Neural crest cell (in vitro differentiated cells): ENCODE measurements around the gene RALGAPA1. TPM values are rescaled to one million over a fixed set of nuclear protein-coding genes. Genes with fewer than 3 reads are reported as not detected.

Experiments used
- DNase-seq: peaks from one replicate; pipeline ENCODE4 v3.0.0; 2021; ENCODE audit warnings: low read depth, mixed read lengths, low spot score
- H3K27ac Mint-ChIP-seq: one replicate; pipeline ENCODE4 v1.8.0; 2021; ENCODE audit warnings: mild to moderate bottlenecking, mixed read lengths; ENCODE audit not compliant: unreplicated experiment
- H3K27me3 Mint-ChIP-seq: 2 replicates; pipeline ENCODE4 v1.8.0; 2021; ENCODE audit warnings: low read depth, mild to moderate bottlenecking, mixed read lengths
- H3K36me3 Mint-ChIP-seq: 2 replicates; pipeline ENCODE4 v1.8.0; 2021; ENCODE audit warnings: low read depth, mild to moderate bottlenecking, mixed read lengths
- H3K4me1 Mint-ChIP-seq: 2 replicates; pipeline ENCODE4 v1.8.0; 2021; ENCODE audit warnings: mixed read lengths
- H3K4me3 Mint-ChIP-seq: one replicate; pipeline ENCODE4 v1.8.0; 2021; ENCODE audit warnings: mild to moderate bottlenecking, mixed read lengths
- H3K9me3 Mint-ChIP-seq: 2 replicates; pipeline ENCODE4 v1.8.0; 2021; ENCODE audit warnings: mixed read lengths
- total RNA-seq: library from RNA; stranded (reverse); gene quantifications from 2 replicates; pipeline ENCODE4 v1.2.1, GENCODE V29; 2021
- TF ChIP-seq, protein P1 (sequence below): fragments of 200-600 bp; sonication (generic); conservative IDR thresholded peaks from 2 replicates; pipeline ENCODE4 v1.5.0; 2021; ENCODE audit warnings: antibody characterized with exemption, mild to moderate bottlenecking

RALGAPA1 gene
- total RNA-seq, 1 donor from 2014 or later, result 46.0 TPM

DNA sequence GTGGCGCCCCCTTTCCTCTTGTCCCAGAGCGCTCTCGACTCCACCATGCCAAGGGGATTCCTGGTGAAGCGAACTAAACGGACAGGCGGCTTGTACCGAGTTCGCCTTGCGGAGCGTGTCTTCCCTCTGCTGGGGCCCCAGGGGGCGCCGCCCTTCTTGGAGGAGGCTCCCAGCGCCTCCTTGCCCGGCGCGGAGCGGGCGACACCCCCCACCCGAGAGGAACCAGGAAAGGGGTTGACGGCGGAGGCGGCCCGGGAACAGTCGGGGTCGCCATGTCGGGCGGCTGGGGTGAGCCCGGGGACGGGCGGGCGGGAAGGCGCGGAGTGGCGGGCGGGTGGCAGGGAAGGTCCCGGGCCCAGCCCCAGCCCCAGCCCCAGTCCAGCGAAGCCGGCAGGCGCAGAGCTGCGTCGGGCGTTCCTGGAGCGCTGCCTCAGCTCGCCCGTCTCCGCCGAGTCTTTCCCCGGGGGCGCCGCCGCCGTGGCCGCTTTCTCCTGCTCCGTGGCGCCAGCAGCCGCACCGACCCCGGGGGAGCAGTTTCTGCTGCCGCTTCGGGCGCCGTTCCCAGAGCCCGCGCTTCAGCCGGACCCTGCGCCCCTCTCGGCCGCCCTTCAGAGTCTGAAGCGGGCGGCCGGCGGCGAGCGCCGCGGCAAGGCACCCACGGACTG lies 274.8 kb downstream of the RALGAPA1 start:
- H3K9me3 Mint-ChIP-seq, result no peaks in the 10 kb centered on the region
- peak overlapping the region; percentile 80 for H3K4me3 Mint-ChIP-seq
- no peak for DNase-seq
- H3K27me3 Mint-ChIP-seq, result peaks cover 81% of the 10 kb centered on the region
- TF ChIP-seq, protein P1, sequence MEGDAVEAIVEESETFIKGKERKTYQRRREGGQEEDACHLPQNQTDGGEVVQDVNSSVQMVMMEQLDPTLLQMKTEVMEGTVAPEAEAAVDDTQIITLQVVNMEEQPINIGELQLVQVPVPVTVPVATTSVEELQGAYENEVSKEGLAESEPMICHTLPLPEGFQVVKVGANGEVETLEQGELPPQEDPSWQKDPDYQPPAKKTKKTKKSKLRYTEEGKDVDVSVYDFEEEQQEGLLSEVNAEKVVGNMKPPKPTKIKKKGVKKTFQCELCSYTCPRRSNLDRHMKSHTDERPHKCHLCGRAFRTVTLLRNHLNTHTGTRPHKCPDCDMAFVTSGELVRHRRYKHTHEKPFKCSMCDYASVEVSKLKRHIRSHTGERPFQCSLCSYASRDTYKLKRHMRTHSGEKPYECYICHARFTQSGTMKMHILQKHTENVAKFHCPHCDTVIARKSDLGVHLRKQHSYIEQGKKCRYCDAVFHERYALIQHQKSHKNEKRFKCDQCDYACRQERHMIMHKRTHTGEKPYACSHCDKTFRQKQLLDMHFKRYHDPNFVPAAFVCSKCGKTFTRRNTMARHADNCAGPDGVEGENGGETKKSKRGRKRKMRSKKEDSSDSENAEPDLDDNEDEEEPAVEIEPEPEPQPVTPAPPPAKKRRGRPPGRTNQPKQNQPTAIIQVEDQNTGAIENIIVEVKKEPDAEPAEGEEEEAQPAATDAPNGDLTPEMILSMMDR, result peak; percentile 42
- H3K36me3 Mint-ChIP-seq, result no peaks in the 10 kb centered on the region
- H3K27ac Mint-ChIP-seq, result no peak overlapping the region
- peaks cover 8% of the 10 kb centered on the region for H3K4me1 Mint-ChIP-seq

DNA sequence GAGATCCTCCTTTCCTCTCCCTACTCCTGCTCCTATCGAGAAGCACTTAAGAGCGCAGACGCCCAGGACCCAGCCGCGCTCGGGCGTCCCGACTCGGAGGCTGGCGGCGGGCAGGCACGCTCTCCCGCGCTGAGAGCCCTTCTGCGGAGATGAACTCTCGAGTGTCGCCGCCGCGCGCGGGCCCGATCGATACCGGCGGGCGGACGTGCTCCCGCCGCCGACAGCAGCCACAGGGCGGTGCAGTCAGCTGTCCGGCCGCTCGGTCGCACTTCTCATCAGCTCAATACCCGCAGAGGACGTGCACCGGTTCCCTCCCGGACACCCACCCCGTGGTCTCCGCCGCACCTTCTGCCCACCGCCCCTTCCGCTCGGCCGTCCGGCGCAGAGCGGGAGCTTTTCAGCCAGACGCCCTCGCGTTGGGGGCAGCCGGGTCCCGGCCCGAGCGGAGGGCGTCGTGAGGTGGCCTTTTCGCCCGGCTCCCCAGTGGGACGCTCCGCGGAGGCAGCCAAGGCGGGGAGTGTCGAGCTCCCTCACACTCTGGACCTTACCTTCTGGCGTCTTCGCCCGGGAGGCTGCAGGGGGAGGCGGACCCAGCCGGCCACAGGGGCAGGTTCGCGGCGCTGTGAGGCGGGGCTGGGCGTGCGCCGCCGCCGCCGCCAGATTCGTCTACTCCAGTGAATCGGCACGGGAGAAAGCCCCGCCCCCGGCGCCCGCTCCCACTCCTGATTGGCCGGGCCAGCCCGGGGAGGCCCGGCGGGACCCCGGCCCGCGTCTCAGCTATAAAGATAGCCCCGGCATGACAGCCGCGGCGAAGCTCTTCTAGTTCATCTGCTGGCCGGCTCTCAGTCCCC lies 275.5 kb downstream of the RALGAPA1 start, which contains the start of gene INSM2:
Gene INSM2, plus strand, starts transcription at position 808 of the 851 bp plus-strand sequence. CDS start 89 bp downstream, outside the sequence.
- peaks cover 89% of the 10 kb centered on the region for H3K27me3 Mint-ChIP-seq
- peak; percentile 86 for DNase-seq
- no peaks in the 10 kb centered on the region for H3K9me3 Mint-ChIP-seq

GRCh38 chr14:35532783-35533356 lies 276.2 kb downstream of the RALGAPA1 start:
- Mint-ChIP-seq H3K27me3 (peaks cover 91% of the 10 kb centered on the region), H3K36me3 (no peaks in the 10 kb centered on the region), H3K4me1 (peaks cover 8% of the 10 kb centered on the region), H3K4me3 (peak overlapping the region; percentile 65), H3K9me3 (no peaks in the 10 kb centered on the region), H3K27ac (no peak overlapping the region)
- TF ChIP-seq, protein P1, result no peak
- no peak for DNase-seq

More for the DNA sequence above, 275.5 kb downstream of the RALGAPA1 start, which contains the start of gene INSM2:
- H3K27ac Mint-ChIP-seq, result no peak within 1 kb of the TSS
- peaks cover 8% of the 10 kb centered on the region for H3K4me1 Mint-ChIP-seq
- TF ChIP-seq, protein P1, result peak; percentile 22
- peak within 1 kb of the TSS; percentile 87 for H3K4me3 Mint-ChIP-seq
- H3K36me3 Mint-ChIP-seq, result no peaks in the 10 kb centered on the region

DNA sequence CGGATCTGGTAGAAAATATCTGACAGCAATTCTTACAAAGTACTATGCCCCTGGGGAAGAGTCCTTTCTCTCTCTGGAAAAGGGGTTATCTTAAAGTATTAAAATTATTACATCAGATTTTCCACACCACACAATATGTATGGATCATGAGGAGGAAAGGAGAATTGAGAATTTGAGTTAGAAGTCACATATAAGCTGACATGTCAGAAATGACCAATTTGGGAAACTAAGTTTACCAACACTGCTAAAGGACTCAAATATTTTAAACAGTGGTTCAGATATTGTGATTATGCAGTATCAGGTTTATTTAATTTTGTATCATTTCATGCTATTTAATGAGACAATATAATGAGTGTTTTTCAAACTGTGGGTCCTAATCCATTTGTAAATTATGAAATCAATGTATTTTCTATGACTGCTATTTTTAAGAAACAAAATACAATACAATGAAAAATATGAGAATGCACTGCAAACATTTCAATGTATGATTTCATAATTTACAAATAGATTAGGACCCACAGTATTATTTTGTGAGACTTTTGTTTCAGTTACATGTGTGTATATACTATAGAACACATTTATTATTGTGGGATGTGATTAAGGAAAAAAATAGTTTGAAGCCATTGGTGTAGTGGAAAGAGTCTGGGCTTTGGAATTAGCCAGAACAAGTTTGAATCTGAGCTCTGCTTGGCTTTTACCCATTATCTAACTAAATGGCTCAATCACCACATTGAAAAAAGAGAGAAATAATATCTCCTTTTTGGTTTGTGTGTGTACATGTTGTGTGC lies 276.9 kb downstream of the RALGAPA1 start:
- no peak overlapping the region for H3K27ac Mint-ChIP-seq
- H3K36me3 Mint-ChIP-seq, result no peaks in the 10 kb centered on the region
- H3K4me1 Mint-ChIP-seq, result peaks cover 8% of the 10 kb centered on the region
- no peak overlapping the region for H3K4me3 Mint-ChIP-seq
- no peaks in the 10 kb centered on the region for H3K9me3 Mint-ChIP-seq
- DNase-seq, result no peak
- TF ChIP-seq, protein P1, result no peak
- H3K27me3 Mint-ChIP-seq, result peaks cover 94% of the 10 kb centered on the region

DNA sequence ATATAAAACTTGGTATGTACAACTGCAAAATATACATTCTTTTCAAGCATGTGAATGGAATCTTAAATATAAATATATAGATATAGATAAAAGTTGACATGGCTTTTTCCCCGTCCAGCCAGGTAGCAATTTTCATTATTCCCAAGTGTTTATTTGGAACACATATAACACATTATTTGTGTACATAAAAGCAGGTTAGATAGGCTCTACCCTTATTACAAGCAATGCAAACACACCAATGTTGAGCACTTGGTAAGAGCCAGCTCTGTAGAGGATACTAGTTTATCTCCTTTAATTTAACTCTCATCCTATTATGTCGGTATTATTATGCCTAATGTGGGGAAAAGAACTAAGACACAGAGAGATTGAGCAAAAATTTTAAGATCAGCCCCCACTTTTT lies 282.1 kb downstream of the RALGAPA1 start:
- Mint-ChIP-seq H3K27me3 (peaks cover 73% of the 10 kb centered on the region), H3K4me3 (no peak overlapping the region), H3K4me1 (no peaks in the 10 kb centered on the region), H3K27ac (no peak overlapping the region), H3K9me3 (peaks cover 6% of the 10 kb centered on the region), H3K36me3 (no peaks in the 10 kb centered on the region)
- TF ChIP-seq, protein P1, result no peak
- no peak for DNase-seq
